Measurements from ENCODE around the gene CFAP54.

- no peak for TF ChIP-seq TAF1 (IDR thresholded peaks at IDR 0.05; ENCODE audit: borderline replicate concordance, insufficient read depth, low read length)
- TF ChIP-seq POLR2AphosphoS5 (IDR thresholded peaks at IDR 0.05; ENCODE audit: low read depth, low read length), result no peak
- no peak for TF ChIP-seq REST (IDR thresholded peaks at IDR 0.05; ENCODE audit: insufficient read depth in 1 of 2, low read depth in 2 of 2, low read length in 2 of 2)
- no peak for TF ChIP-seq SIN3A (IDR thresholded peaks at IDR 0.05; ENCODE audit: borderline replicate concordance, insufficient read depth, low read length)
- TF ChIP-seq FOXP2 (optimal IDR thresholded peaks at IDR 0.05; ENCODE audit: borderline replicate concordance, extremely low read depth, extremely low read length, insufficient read depth), result no peak
Measured at GRCh38 chr12:96881608-96882007, 392.2 kb downstream of the CFAP54 start.
